Endothelial cell of umbilical vein (primary cell): ENCODE results near the gene LSM2. TPM values are rescaled to one million over a fixed set of nuclear protein-coding genes. Genes with fewer than 3 reads are reported as not detected.

Experiments used
- BruUV-seq: library from RNA; stranded (reverse); fragments of 400-500 nt; replicated peaks from 2 replicates; lab custom pipeline; 2021; lab: Mats Ljungman, UMichigan
- CTCF ChIA-PET: fragments of 300-600, 350-600 bp; sonication (Branson Sonifier 250); formaldehyde crosslinking; loops from one replicate; lab custom pipeline; 2021; ENCODE audit warnings: antibody characterized with exemption, inconsistent platforms; lab: Charles Lee
- POLR2A ChIA-PET: fragments of 300-600, 350-600 bp; sonication (Branson Sonifier 250); formaldehyde crosslinking; loops from one replicate; lab custom pipeline; 2021; ENCODE audit warnings: antibody characterized with exemption, inconsistent platforms; lab: Charles Lee
- DNase-seq: peaks from one replicate; pipeline ENCODE4 v3.0.0-alpha.2; 2011; ENCODE audit warnings: low read depth, low spot score
- FAIRE-seq: peaks from 2 replicates; lab custom pipeline; 2011; peaks lifted over from hg19 to GRCh38; lab: Jason Lieb, UNC
- H2AFZ ChIP-seq: 2 replicates; pipeline ENCODE4 v1.6.0; 2012; ENCODE audit warnings: low read depth, low read length, control low read depth, inconsistent platforms
- H3K27ac ChIP-seq: 2 replicates; pipeline ENCODE4 v1.5.1; 2011; ENCODE audit warnings: low read depth, mild to moderate bottlenecking, control low read depth, low read length, moderate library complexity; ENCODE audit not compliant: insufficient read depth
- H3K27me3 ChIP-seq, 2 experiments: 2 replicates each; pipeline versions ENCODE4 v1.6.0 to v1.6.1; 2011; ENCODE audit warnings: low read length in 2 of 2, mixed read lengths in 1 of 2; ENCODE audit not compliant: control insufficient read depth in 2 of 2, insufficient read depth in 2 of 2
- H3K36me3 ChIP-seq, 2 experiments: 2 replicates in 1 of 2; 3 replicates in 1 of 2; pipeline ENCODE4 v1.5.1; 2011; ENCODE audit warnings: low read length in 2 of 2, mild to moderate bottlenecking in 1 of 2, moderate library complexity in 1 of 2; ENCODE audit not compliant: control insufficient read depth in 2 of 2, insufficient read depth in 2 of 2; ENCODE audit errors: extremely low read depth in 1 of 2
- H3K4me1 ChIP-seq: 3 replicates; pipeline ENCODE4 v1.5.1; 2011; ENCODE audit warnings: mild to moderate bottlenecking, low read length; ENCODE audit not compliant: control insufficient read depth, insufficient read depth; ENCODE audit errors: extremely low read depth
- H3K4me2 ChIP-seq: 2 replicates; pipeline ENCODE4 v1.6.1; 2011; ENCODE audit warnings: low read length, control low read depth, mixed read lengths; ENCODE audit not compliant: insufficient read depth
- H3K4me3 ChIP-seq, 3 experiments: fragments of 200-600 bp in 1 of 3; sonication (generic), shearing (Covaris generic) in 1 of 3; replicated peaks in 1 of 3; 2 replicates each; pipeline ENCODE4 v1.5.1; 2011 to 2016; ENCODE audit warnings: control low read depth in 3 of 3, low read length in 3 of 3, mild to moderate bottlenecking in 2 of 3, inconsistent platforms in 1 of 3, low read depth in 1 of 3, moderate library complexity in 1 of 3; ENCODE audit not compliant: insufficient read depth in 1 of 3
- H3K79me2 ChIP-seq: 2 replicates; pipeline ENCODE4 v1.6.0; 2012; ENCODE audit warnings: low read length, inconsistent platforms; ENCODE audit not compliant: control insufficient read depth, insufficient read depth
- H3K9ac ChIP-seq: replicated peaks from 2 replicates; pipeline ENCODE3; 2011; ENCODE audit warnings: low read length, control low read depth; ENCODE audit not compliant: insufficient read depth; ENCODE audit errors: extremely low read depth
- H3K9me1 ChIP-seq: replicated peaks from 3 replicates; pipeline ENCODE4 v1.6.0; 2011; ENCODE audit warnings: mild to moderate bottlenecking, low read length; ENCODE audit not compliant: control insufficient read depth, insufficient read depth; ENCODE audit errors: extremely low read depth
- H3K9me3 ChIP-seq: replicated peaks from 2 replicates; pipeline ENCODE4 v1.5.1; 2012; ENCODE audit warnings: low read length, inconsistent platforms; ENCODE audit not compliant: control insufficient read depth, insufficient read depth
- H4K20me1 ChIP-seq: replicated peaks from 2 replicates; pipeline ENCODE3; 2011; ENCODE audit warnings: mild to moderate bottlenecking, low read length; ENCODE audit not compliant: control insufficient read depth, insufficient read depth; ENCODE audit errors: extremely low read depth
- EZH2 ChIP-seq: IDR thresholded peaks from 2 replicates; pipeline ENCODE4 v1.6.1; 2012; ENCODE audit warnings: borderline replicate concordance, low read depth, mild to moderate bottlenecking, moderate library complexity, low read length, inconsistent platforms; ENCODE audit not compliant: severe bottlenecking
- FOS ChIP-seq: IDR thresholded peaks from 2 replicates; pipeline ENCODE4 v1.6.1; 2011; ENCODE audit warnings: mild to moderate bottlenecking, low read length, moderate library complexity, borderline replicate concordance; ENCODE audit not compliant: insufficient read depth
- GATA2 ChIP-seq: IDR thresholded peaks from 2 replicates; pipeline ENCODE4 v1.7.0; 2011; ENCODE audit warnings: low read depth, mild to moderate bottlenecking, moderate library complexity, mixed read lengths, low read length; ENCODE audit not compliant: insufficient read length, insufficient read depth
- JUN ChIP-seq: IDR thresholded peaks from 2 replicates; pipeline ENCODE4 v1.6.1; 2011; ENCODE audit warnings: borderline replicate concordance, low read depth; ENCODE audit not compliant: insufficient read length, insufficient read depth
- MYC ChIP-seq: IDR thresholded peaks from one replicate; pipeline ENCODE4 v1.6.1; 2011; ENCODE audit warnings: mild to moderate bottlenecking, low read depth, low read length
- POLR2A ChIP-seq: IDR thresholded peaks from 2 replicates; pipeline ENCODE4 v1.6.1; 2012; ENCODE audit warnings: low read depth, mild to moderate bottlenecking, control low read depth, low read length
- dilution Hi-C: fragments of 300-500 bp; cut with MboI; formaldehyde crosslinking; loops from one replicate; pipeline ENCODE4 v1.15.0; 2019; ENCODE audit warnings: low sequenced_read_pairs; ENCODE audit not compliant: extremely low pct_ligation_motif_present
- intact Hi-C: fragments of 100-400 bp; cut with micrococcal nuclease; formaldehyde crosslinking; loops from one replicate; pipeline ENCODE4 v1.10.0; 2022
- polyA plus RNA-seq, 4 experiments: library from polyadenylated mRNA; depleted of rRNA in 3 of 4; stranded (reverse) in 3 of 4; unstranded in 1 of 4; fragments of >200 nt; gene quantifications; 2 replicates each; pipeline versions ENCODE4 v1.2.1 to v1.2.3, GENCODE V29; 2011 to 2012; ENCODE audit warnings: missing spikeins in 1 of 4
- total RNA-seq: library from RNA; stranded (reverse); gene quantifications from 2 replicates; pipeline ENCODE4 v1.2.3, GENCODE V29; 2021
- TF ChIP-seq, protein P1 (sequence below): IDR thresholded peaks from 2 replicates; pipeline ENCODE4 v1.6.1; 2011; ENCODE audit not compliant: insufficient read depth, insufficient read length
- TF ChIP-seq, protein P2 (sequence below), 2 donors: IDR thresholded peaks; 1 replicate in 1 of 2; 2 replicates in 1 of 2; pipeline ENCODE4 v1.5.1; 2011; ENCODE audit warnings: low read length in 2 of 2, mild to moderate bottlenecking in 2 of 2, moderate library complexity in 2 of 2, control low read depth in 1 of 2, inconsistent platforms in 1 of 2, low read depth in 1 of 2; ENCODE audit not compliant: insufficient read depth in 1 of 2; ENCODE audit errors: extremely low read depth in 1 of 2

The LSM2 gene
- total and polyA plus RNA-seq, 2 donors (not counting 3 experiments of a cell fraction or from before 2014, with no cell fraction given): 78.1 to 86.0 TPM

DNA sequence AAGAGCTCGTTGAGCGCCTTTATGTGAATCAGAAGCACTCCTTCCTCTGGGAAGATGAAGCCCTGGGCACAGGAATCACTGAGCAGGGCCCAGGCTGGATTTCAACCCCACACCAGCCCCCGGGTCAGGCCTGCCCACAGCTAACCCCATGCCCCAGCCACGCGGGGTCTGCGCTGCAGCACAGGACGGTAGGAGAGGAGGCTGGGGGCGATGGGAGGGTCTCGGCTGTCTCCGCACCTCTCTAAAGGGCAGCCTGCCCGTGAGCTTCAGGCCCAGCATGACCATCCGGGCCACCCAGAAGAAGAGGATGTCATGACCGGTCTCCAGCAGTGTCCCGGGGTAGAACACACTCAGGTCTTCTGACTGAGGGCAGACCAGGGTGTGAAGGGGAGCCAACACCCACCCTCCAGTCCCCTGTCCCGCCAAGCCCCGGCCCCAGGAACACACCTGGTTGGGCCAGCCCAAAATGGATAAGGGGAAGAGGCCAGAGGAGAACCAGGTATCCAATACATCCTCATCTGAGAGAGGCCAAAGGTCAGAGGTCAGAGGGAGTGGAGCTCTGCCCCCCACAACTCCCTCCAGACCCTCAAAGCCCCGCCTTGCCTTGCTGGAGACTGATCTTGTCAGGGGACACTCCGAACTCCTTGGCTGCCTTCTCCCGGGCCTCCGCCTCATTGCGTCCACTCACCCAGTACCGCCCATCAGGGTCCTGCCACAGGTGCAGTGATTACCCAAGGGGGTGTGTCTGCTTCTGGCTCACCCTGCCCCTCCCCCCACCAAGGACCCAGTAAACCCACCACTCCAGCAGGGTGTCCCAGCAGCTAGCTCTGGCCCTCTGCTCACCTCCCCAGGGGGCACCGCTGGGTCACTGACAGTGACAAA, 25.3 kb downstream of the LSM2 start:
- no peak overlapping the region for H3K4me2 ChIP-seq
- H3K9ac ChIP-seq: no peak overlapping the region
- H3K27me3 ChIP-seq: no peaks in the 10 kb centered on the region
- FAIRE-seq: no peak
- TF ChIP-seq GATA2 (no peak), JUN (no peak), POLR2A (no peak), MYC (no peak), FOS (no peak), EZH2 (no peak)
- TF ChIP-seq, protein P1, sequence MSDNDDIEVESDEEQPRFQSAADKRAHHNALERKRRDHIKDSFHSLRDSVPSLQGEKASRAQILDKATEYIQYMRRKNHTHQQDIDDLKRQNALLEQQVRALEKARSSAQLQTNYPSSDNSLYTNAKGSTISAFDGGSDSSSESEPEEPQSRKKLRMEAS: no peak
- TF ChIP-seq, protein P2, sequence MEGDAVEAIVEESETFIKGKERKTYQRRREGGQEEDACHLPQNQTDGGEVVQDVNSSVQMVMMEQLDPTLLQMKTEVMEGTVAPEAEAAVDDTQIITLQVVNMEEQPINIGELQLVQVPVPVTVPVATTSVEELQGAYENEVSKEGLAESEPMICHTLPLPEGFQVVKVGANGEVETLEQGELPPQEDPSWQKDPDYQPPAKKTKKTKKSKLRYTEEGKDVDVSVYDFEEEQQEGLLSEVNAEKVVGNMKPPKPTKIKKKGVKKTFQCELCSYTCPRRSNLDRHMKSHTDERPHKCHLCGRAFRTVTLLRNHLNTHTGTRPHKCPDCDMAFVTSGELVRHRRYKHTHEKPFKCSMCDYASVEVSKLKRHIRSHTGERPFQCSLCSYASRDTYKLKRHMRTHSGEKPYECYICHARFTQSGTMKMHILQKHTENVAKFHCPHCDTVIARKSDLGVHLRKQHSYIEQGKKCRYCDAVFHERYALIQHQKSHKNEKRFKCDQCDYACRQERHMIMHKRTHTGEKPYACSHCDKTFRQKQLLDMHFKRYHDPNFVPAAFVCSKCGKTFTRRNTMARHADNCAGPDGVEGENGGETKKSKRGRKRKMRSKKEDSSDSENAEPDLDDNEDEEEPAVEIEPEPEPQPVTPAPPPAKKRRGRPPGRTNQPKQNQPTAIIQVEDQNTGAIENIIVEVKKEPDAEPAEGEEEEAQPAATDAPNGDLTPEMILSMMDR (IDR thresholded peaks at IDR 0.05; ENCODE audit: extremely low read depth in 1 of 2, insufficient read depth in 1 of 2, low read depth in 1 of 2, low read length in 2 of 2): no peak
- H2AFZ ChIP-seq: no peak overlapping the region
- no peaks in the 10 kb centered on the region for H4K20me1 ChIP-seq
- dilution Hi-C loops: no loop called here
- no peaks in the 10 kb centered on the region for H3K9me1 ChIP-seq
- no peaks in the 10 kb centered on the region for H3K79me2 ChIP-seq
- H3K4me1 ChIP-seq: peaks cover 4% of the 10 kb centered on the region
- no peak overlapping the region for H3K27ac ChIP-seq
- DNase-seq: no peak
- intact Hi-C loops: no loop called here
- BruUV-seq: no TSS peak
- POLR2A ChIA-PET: no interaction called here
- H3K9me3 ChIP-seq: no peaks in the 10 kb centered on the region
- no peak overlapping the region for H3K4me3 ChIP-seq
- H3K36me3 ChIP-seq: peaks cover 8 to 46% of the 10 kb centered on the region in 2 experiments
- CTCF ChIA-PET: no interaction called here
